Left lobe of liver (tissue), 2 donors: Measurements from ENCODE around the gene FOXI3. TPM values are rescaled to one million over a fixed set of nuclear protein-coding genes. Genes with fewer than 3 reads are reported as not detected.
A peak's percentile ranks its signal among the peaks of the same experiment; 100 is the strongest.
"Not testable (repeated sequence)": the region's sequence is repeated elsewhere in the genome, so short reads cannot be mapped to it uniquely, and the experiment has no call there.

Experiments used
- ATAC-seq: fragments of 200-7000 bp; cut with Tn5 transposase; one replicate; pipeline ENCODE4 v1.9.1; 2020; ENCODE audit warnings: mild to moderate bottlenecking, moderate library complexity
- DNase-seq: peaks from one replicate; pipeline ENCODE4 v3.0.0-alpha.2; 2020; ENCODE audit warnings: low spot score
- total RNA-seq: library from RNA; stranded (reverse); gene quantifications from one replicate; pipeline ENCODE4 v1.2.1, GENCODE V29; 2021
- donor health status: DM: no; HTN: no; CAD: no; lungs with moderate emphysema.
- donor health status: DM: no; HTN: yes; CAD: no.

The FOXI3 gene
- total RNA-seq, 1 donor from 2014 or later = not detected

DNA sequence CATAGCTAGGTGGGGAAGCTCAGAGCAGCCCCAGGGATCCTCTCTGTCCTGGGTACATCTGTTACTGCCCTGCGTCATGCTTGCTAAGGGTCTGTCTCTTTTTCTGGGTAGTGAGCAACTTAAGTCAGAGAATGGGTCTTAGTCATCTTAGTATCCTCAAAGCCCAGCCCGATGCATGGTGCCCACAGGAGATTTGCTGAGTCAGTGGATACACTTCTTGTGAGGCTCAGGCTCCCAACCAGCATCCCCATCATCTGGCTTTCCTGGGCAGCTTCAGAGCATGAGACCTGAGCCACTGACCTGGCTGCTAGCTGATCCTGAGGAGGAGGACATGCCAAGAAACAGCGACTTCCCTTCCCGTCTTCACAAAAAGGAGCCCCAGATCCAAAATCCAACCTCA lies 10.0 kb downstream of the FOXI3 start:
- ATAC-seq (no peak), DNase-seq (no peak)

DNA sequence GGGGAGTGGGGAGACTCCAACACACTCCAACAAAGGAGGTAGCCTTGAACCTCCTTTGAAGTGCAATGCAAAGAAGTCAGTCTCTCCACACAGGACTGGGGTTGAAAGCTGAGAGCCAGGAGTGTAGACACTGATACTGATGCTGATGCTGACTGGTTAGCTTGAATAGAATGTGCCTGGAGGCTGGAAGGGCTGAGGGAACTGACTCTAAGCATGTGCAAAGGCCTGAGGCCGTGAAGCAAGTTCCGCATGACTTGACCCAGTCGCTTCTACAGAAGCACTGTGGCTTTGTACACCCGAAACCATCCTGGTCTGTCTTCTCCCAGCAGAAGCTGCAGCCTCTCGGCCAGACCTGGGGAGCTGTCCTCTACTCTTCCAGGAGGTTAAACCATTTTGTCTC lies 10.4 kb downstream of the FOXI3 start:
- DNase-seq (no peak), ATAC-seq (no peak)

DNA sequence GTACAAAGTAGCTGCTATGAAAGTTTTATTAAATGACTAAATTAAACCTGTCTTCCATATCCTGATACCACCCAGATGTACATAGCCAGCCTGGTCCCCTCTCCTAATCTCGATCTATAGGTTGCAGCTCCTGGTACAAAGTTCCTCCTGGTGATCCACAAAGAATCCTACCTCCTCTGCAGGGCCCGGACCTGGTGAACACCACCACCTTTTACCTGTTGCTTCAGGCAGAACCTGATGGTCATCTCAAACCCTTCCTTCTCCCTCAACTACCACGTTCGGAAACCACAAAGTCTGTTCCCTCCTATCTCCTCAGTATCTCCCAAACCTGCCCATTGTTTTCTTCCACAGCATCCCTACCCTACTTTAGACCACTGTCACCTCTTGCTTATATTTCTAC lies 15.5 kb downstream of the FOXI3 start:
- no peak for ATAC-seq
- no peak for DNase-seq

DNA sequence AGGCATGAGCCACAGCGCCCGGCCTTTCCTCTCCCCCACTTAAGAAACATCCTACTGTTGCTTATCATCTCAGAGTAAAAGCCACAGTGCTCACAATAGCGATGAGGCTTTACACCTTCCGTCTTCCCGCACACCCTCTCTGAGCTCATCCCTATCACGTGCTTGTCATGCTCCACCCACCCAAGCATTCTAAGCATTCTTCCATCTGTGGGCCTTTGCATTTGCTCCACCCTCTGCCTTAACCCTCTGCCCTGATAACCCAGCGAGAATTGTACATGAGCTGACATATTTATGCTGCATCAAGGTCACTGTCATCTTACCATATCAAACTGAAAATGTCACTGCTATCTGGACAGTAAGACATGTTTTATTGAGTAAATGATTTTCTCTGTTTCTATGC lies 22.6 kb downstream of the FOXI3 start:
- no peak for DNase-seq
- no peak for ATAC-seq

DNA sequence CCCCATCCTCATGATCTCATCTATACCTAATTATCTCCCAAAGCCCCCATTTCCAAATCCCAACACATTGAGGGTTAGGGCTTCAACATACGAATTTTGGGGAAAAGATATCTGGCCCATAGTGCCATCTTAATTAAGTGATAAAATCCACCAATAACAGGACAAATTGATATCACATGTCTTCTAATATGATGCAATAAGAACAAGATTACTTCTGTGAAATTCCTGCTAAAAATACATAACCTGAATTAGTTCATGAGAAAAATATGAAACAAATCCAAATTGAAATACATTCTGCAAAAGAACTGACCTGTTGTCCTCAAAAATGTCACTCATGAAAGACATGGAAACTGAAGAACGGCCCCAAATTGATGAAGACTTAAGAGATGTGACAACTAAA lies 28.8 kb downstream of the FOXI3 start:
- DNase-seq (no peak), ATAC-seq (no peak)

DNA sequence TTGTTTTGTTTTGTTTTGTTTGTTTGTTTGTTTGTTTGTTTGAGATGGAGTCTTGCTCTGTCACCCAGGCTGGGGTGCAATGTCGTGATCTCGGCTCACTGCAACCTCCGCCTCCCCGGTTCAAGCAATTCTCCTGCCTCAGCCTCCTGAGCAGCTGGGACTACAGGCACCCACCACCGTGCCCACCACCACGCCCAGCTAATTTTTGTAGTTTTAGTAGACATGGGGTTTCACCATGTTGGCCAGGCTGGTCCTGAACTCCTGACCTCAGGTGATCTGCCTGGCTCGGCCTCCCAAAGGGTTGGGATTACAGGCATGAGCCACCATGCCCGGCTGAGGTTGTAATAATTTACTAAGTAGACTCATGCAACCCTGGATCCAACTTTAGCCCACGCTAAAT lies 33.4 kb downstream of the FOXI3 start:
- not testable (repeated sequence) for ATAC-seq, DNase-seq

DNA sequence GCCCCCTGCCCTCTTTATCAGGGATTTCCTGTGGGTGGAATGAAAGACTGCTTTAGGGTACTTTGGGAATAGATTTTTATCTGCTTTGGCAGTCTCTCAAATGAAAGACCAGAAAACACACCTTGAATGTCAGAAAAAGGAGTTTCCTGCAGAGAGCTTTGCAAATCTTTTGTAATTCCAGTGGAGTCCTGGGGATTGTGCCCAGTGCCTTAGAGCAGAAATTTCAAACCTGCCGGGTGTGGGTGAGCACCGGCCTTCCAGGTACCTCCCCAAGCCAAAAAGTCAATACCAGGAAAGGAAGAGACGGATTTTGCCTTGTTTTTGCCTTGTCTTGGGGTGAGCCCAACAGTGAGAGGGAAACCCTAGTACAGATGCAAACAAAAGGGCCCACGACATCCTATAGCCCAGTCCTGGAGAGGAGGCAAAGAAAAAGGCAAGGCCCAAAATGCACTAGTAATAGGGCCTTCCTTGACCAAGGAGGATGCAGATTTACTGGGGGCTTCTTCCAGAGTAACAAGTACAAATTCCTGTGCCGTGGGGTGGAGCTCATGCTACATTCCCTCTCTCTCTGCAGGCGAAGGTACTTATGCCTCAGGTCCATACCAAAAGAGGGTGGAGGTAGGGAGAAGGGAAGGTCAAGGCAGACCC lies 36.4 kb downstream of the FOXI3 start:
- no peak for ATAC-seq
- DNase-seq = no peak

DNA sequence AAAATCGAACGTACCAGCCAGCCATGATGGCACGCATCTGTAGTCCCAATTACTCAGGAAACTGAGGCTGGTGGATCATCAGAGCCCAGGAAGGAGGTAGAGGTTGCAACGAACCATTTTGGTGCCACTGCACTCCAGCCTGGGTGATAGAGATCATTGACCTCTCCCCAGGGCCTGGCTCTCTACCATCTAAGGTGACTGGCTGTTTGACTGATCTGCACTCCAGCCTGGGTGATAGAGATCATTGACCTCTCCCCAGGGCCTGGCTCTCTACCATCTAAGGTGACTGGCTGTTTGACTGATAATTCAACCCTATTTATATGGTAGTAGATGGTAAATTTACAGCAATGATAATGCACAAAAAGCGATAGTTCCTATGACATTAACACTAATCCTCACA lies 43.6 kb downstream of the FOXI3 start:
- DNase-seq (peak; percentile 49), ATAC-seq (peak; percentile 100)

DNA sequence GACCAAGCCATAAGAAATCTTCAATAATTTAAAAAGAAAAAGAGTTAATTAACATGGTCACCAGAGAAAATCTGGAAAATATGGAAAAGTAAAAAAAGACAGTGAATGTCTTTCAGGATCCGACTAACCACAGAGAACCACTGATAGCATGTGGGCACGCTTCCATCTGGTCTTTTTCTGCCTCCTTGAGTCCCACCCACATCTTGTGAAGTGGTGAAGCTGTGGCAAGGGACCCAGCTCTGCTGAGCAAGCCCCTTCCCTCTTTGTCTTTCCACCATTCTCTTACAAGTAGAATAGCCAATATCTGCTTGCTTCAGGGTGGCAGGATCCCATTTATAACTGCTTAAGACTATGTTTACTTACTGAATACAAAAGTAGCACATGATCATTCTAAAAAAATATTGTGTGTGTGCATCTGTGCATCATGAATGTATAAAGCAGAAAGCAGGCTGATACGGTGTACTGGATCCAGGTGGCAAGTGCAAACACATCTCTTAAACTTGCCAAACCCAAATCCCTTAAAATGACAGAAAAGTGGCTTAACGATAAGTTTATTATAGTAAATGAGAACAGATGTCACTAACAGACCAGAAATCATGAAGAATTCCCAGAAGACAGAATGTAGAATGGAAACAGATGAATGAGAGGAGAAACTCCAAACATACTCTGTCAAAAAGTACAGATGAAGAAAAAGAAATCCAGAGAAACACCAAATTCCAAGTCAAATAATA lies 52.3 kb downstream of the FOXI3 start:
- DNase-seq (no peak), ATAC-seq (no peak)

DNA sequence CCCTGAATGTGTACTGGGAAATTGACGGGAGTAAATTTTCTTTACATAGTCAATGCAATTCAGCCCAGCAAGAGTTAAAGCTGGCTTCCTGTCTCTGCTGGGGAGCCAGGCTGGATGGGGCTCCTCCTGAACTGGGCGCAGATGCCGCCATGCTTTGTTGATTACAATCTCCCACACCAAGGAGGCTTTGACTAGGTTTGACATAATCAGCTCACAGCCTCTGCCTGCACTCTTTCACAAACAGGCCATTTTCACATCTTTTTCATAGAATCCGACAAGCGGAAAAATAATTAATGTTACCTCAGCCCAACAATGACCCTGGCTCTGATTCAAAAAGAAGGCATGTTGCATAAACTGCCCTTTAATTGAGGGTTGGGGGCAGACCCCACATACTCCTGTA lies 54.3 kb downstream of the FOXI3 start:
- no peak for ATAC-seq
- no peak for DNase-seq

Other genes with a start within 250 kb of the FOXI3 start
- gene EIF2AK3, start 174.8 kb upstream of the FOXI3 start, total RNA-seq = 11.8 TPM
- gene RPIA, start 239.0 kb upstream of the FOXI3 start, total RNA-seq = 2.9 TPM